Measurements from ENCODE around the gene ITGA8.
"Not testable (repeated sequence)": the region's sequence is repeated elsewhere in the genome, so short reads cannot be mapped to it uniquely, and the experiment has no call there.

The ITGA8 gene

GRCh38 chr10:15550950-15551349 lies 168.8 kb downstream of the ITGA8 start:
- no peak for DNase-seq (ENCODE audit: low spot score)

- no peak for DNase-seq (ENCODE audit: low spot score)
Observed at GRCh38 chr10:15548331-15548730, 171.4 kb downstream of the ITGA8 start.

- DNase-seq (ENCODE audit: low spot score), result no peak
Observed at GRCh38 chr10:15546606-15547005, 173.1 kb downstream of the ITGA8 start.

- no peak for DNase-seq (ENCODE audit: low spot score)
Observed at GRCh38 chr10:15545884-15546283, 173.8 kb downstream of the ITGA8 start.

- DNase-seq (ENCODE audit: low spot score), result no peak
Observed at GRCh38 chr10:15545266-15545665, 174.5 kb downstream of the ITGA8 start.

GRCh38 chr10:15543994-15544393 lies 175.7 kb downstream of the ITGA8 start:
- DNase-seq (ENCODE audit: low spot score), result no peak

- no peak for DNase-seq (ENCODE audit: low spot score)
Observed at GRCh38 chr10:15542817-15543216, 176.9 kb downstream of the ITGA8 start.

- no peak for DNase-seq (ENCODE audit: low spot score)
Observed at GRCh38 chr10:15541376-15541775, 178.3 kb downstream of the ITGA8 start.

GRCh38 chr10:15540727-15541126 lies 179.0 kb downstream of the ITGA8 start:
- no peak for DNase-seq (ENCODE audit: low spot score)

- DNase-seq (ENCODE audit: low spot score), result peak; percentile 45
Observed at GRCh38 chr10:15539262-15539661, 180.5 kb downstream of the ITGA8 start.

GRCh38 chr10:15534928-15535538 lies 184.7 kb downstream of the ITGA8 start:
- not testable (repeated sequence) for DNase-seq (ENCODE audit: low spot score)

- DNase-seq (ENCODE audit: low spot score), result no peak
Observed at GRCh38 chr10:15531927-15532722, 187.6 kb downstream of the ITGA8 start.

- DNase-seq (ENCODE audit: low spot score), result no peak
Observed at GRCh38 chr10:15528859-15529239, 190.9 kb downstream of the ITGA8 start.

GRCh38 chr10:15526754-15527153 lies 193.0 kb downstream of the ITGA8 start:
- DNase-seq (ENCODE audit: low spot score), result no peak

- no peak for DNase-seq (ENCODE audit: low spot score)
Observed at GRCh38 chr10:15521328-15521903, 198.3 kb downstream of the ITGA8 start.

- peak; percentile 43 for DNase-seq (ENCODE audit: low spot score)
Observed at GRCh38 chr10:15518250-15518649, 201.5 kb downstream of the ITGA8 start.

- DNase-seq (ENCODE audit: low spot score), result no peak
Observed at GRCh38 chr10:15516256-15517085, 203.3 kb downstream of the ITGA8 start.

- no peak for DNase-seq (ENCODE audit: low spot score)
Observed at GRCh38 chr10:15515202-15515601, 204.5 kb downstream of the ITGA8 start.

- no peak for DNase-seq (ENCODE audit: low spot score)
Observed at GRCh38 chr10:15510963-15511362, 208.8 kb downstream of the ITGA8 start.

- DNase-seq (ENCODE audit: low spot score), result no peak
Observed at GRCh38 chr10:15505329-15505728, 214.4 kb downstream of the ITGA8 start.

GRCh38 chr10:15504101-15504840 lies 215.5 kb downstream of the ITGA8 start:
- no peak for DNase-seq (ENCODE audit: low spot score)

All from RKO (cell line).